Measurements from ENCODE around the gene TSFM. TPM values are rescaled to one million over a fixed set of nuclear protein-coding genes. Genes with fewer than 3 reads are reported as not detected.

TSFM gene
- total RNA-seq, 2 donors from 2014 or later, result 20.0 to 23.2 TPM

GRCh38 chr12:57846577-57847319, 64.2 kb downstream of the TSFM start, which contains the start of gene CTDSP2:
Gene CTDSP2, minus strand, starts transcription at chr12:57846729. Its CDS starts 294 bp downstream, at chr12:57846435.
- Histone ChIP-seq H3K4me1 (peaks cover 0 to 37% of the 10 kb centered on the region in 2 donors), H3K4me3 (peak within 1 kb of the TSS; percentile 96)

More at GRCh38 chr12:57846577-57847319, 64.2 kb downstream of the TSFM start, which contains the start of gene CTDSP2:
- no peaks in the 10 kb centered on the region for H3K36me3 ChIP-seq
- DNase-seq (ENCODE audit: low spot score), result peak; percentile 100
- H3K27me3 ChIP-seq, result no peaks in the 10 kb centered on the region
- no peaks in the 10 kb centered on the region for H3K9me3 ChIP-seq
- H3K27ac ChIP-seq, result peak within 1 kb of the TSS; percentile 99 to 100
- no peak for TF ChIP-seq CTCF (IDR thresholded peaks at IDR 0.05)

MicroRNA genes within 50 kb of the gene (microRNA counts, 767-probe panel; counts per million panel counts)
- microRNA hsa-miR-26a-5p, result 4,192 to 9,591 counts per million in 2 donors

Small RNAs within 50 kb of the gene (microRNA-seq; reads per million reads assigned to microRNA genes)
- 796 to 889 reads per million in 2 donors for gene MIR26A2 (ENCODE audit: borderline number of aligned reads in 2 of 2, borderline replicate concordance in 1 of 2)
- 0 reads per million in 2 donors for gene MIR6759 (ENCODE audit: borderline number of aligned reads in 2 of 2, borderline replicate concordance in 1 of 2)

Other genes with a start within 250 kb of the TSFM start
- gene DCTN2, start 235.6 kb upstream of the TSFM start, total RNA-seq, result 100 to 1,000 TPM; 109 to 114 TPM
- under 1 TPM; 0.11 to 0.12 TPM for gene KIF5A, start 232.7 kb upstream of the TSFM start, total RNA-seq
- gene PIP4K2C, start 191.6 kb upstream of the TSFM start, total RNA-seq, result 10 to 100 TPM; 22.1 to 25.2 TPM
- 10 to 100 TPM; 22.3 to 32.5 TPM for gene DTX3, start 178.0 kb upstream of the TSFM start, total RNA-seq
- gene ARHGEF25, start 171.4 kb upstream of the TSFM start, total RNA-seq, result 10 to 100 TPM in 1 of 2 donors, 1 to 10 TPM in 1; 7.4 to 11.0 TPM
- gene B4GALNT1, start 149.6 kb upstream of the TSFM start, total RNA-seq, result 1 to 10 TPM; 3.5 to 4.4 TPM
- 100 to 1,000 TPM; 161 to 173 TPM for gene OS9, start 88.7 kb upstream of the TSFM start, total RNA-seq
- gene AGAP2, start 44.0 kb upstream of the TSFM start, total RNA-seq, result 1 to 10 TPM in 1 of 2 donors, under 1 TPM in 1; 0.75 to 4.8 TPM
- gene TSPAN31, start 37.7 kb upstream of the TSFM start, total RNA-seq, result 10 to 100 TPM; 50.3 to 59.6 TPM
- 10 to 100 TPM; 32.1 to 59.7 TPM for gene CDK4, start 30.5 kb upstream of the TSFM start, total RNA-seq
- 10 to 100 TPM in 1 of 2 donors, 1 to 10 TPM in 1; 8.4 to 11.6 TPM for gene MARCHF9, start 27.7 kb upstream of the TSFM start, total RNA-seq
- under 1 TPM; 0.28 to 0.33 TPM for gene CYP27B1, start 15.7 kb upstream of the TSFM start, total RNA-seq
- 1 to 10 TPM; 1.5 to 8.5 TPM for gene METTL1, start 10.7 kb upstream of the TSFM start, total RNA-seq
- gene EEF1AKMT3, start 10.2 kb upstream of the TSFM start, total RNA-seq, result 1 to 10 TPM; 1.9 to 3.6 TPM
- gene AVIL, start 35.9 kb downstream of the TSFM start, total RNA-seq, result 1 to 10 TPM; 1.3 to 2.6 TPM
- gene CTDSP2, start 63.9 kb downstream of the TSFM start, total RNA-seq, result 100 to 1,000 TPM in 1 of 2 donors, 10 to 100 TPM in 1; 67.6 to 105 TPM
- gene ATP23, start 158.8 kb downstream of the TSFM start, total RNA-seq, result 1 to 10 TPM; 2.6 to 6.0 TPM

Data from right atrium auricular region (tissue), 2 donors.